Measurements from ENCODE around the gene C9orf153.
A peak's percentile ranks its signal among the peaks of the same experiment; 100 is the strongest.

GRCh38 chr9:86282077-86282978 lies 22.9 kb upstream of the C9orf153 start, which contains the start of gene ISCA1:
- TF ChIP-seq YY1 (IDR thresholded peaks at IDR 0.05; ENCODE audit: low read depth) (no peak), FOSL2 (IDR thresholded peaks at IDR 0.05; ENCODE audit: borderline replicate concordance, low read depth) (no peak), CTCF (IDR thresholded peaks at IDR 0.05) (no peak), MXI1 (IDR thresholded peaks at IDR 0.05; ENCODE audit: low read depth, low read length) (peak; percentile 90)
